Brain microvascular endothelial cell (primary cell): ENCODE measurements around the gene NDST3.
"Not testable (repeated sequence)": the region's sequence is repeated elsewhere in the genome, so short reads cannot be mapped to it uniquely, and the experiment has no call there.

Experiments
- DNase-seq: peaks from one replicate; pipeline ENCODE4 v3.0.0-alpha.2; 2020
- H3K27ac ChIP-seq: fragments of 250-450 bp; sonication (Bioruptor Pico); 2 replicates; pipeline ENCODE4 v1.5.1; 2020; ENCODE audit warnings: mild to moderate bottlenecking, moderate library complexity
- H3K27me3 ChIP-seq: fragments of 250-450 bp; sonication (Bioruptor Pico); replicated peaks from 2 replicates; pipeline ENCODE4 v1.5.1; 2020; ENCODE audit warnings: mild to moderate bottlenecking
- H3K36me3 ChIP-seq: fragments of 250-450 bp; sonication (Bioruptor Pico); replicated peaks from 2 replicates; pipeline ENCODE4 v1.5.1; 2020; ENCODE audit warnings: mild to moderate bottlenecking
- H3K4me3 ChIP-seq: 2 replicates; pipeline ENCODE4 v1.5.1; 2011; ENCODE audit warnings: low read depth, mild to moderate bottlenecking, control low read depth, low read length, moderate library complexity
- CTCF ChIP-seq: IDR thresholded peaks from 2 replicates; pipeline ENCODE4 v1.5.1; 2011; ENCODE audit warnings: low read depth, mild to moderate bottlenecking, moderate library complexity, low read length, control low read depth, inconsistent platforms; ENCODE audit errors: missing control alignments
- in situ Hi-C: cut with HindIII; loops from 2 replicates; pipeline ENCODE4 v1.10.0; 2017; ENCODE audit warnings: low sequenced_read_pairs, low pct_ligation_motif_present

Gene NDST3

GRCh38 chr4:118290951-118291350, 256.7 kb downstream of the NDST3 start:
- in situ Hi-C loops = no loop called here
- H3K27me3 ChIP-seq = no peaks in the 10 kb centered on the region
- no peak overlapping the region for H3K4me3 ChIP-seq
- no peak for DNase-seq
- no peaks in the 10 kb centered on the region for H3K36me3 ChIP-seq
- H3K27ac ChIP-seq = no peak overlapping the region
- TF ChIP-seq CTCF = no peak

- Histone ChIP-seq H3K4me3 (no peak overlapping the region), H3K27me3 (no peaks in the 10 kb centered on the region), H3K36me3 (no peaks in the 10 kb centered on the region), H3K27ac (no peak overlapping the region)
- in situ Hi-C loops = no loop called here
- no peak for TF ChIP-seq CTCF
- DNase-seq = no peak
Observed at GRCh38 chr4:118296729-118297128, 262.4 kb downstream of the NDST3 start.

GRCh38 chr4:118299619-118300018, 265.3 kb downstream of the NDST3 start:
- in situ Hi-C loops, H3K27me3 ChIP-seq, H3K4me3 ChIP-seq, DNase-seq, H3K36me3 ChIP-seq, H3K27ac ChIP-seq: not testable (repeated sequence)

GRCh38 chr4:118307643-118308042, 273.4 kb downstream of the NDST3 start:
- in situ Hi-C loops = no loop called here
- Histone ChIP-seq H3K27ac (no peak overlapping the region), H3K4me3 (no peak overlapping the region), H3K27me3 (no peaks in the 10 kb centered on the region), H3K36me3 (no peaks in the 10 kb centered on the region)
- no peak for TF ChIP-seq CTCF
- DNase-seq = no peak
